SK-N-MC (cell line): Measurements from ENCODE around the gene DGKB.

Experiments used
- DNase-seq: peaks from one replicate; pipeline ENCODE4 v3.0.0-alpha.2; 2011; ENCODE audit warnings: low read depth, low spot score
- H3K27ac ChIP-seq: fragments of 200-600 bp; sonication (generic); 2 replicates; pipeline ENCODE4 v1.5.1; 2016; ENCODE audit warnings: mixed run types
- H3K36me3 ChIP-seq: fragments of 200-600 bp; sonication (generic); 2 replicates; pipeline ENCODE4 v1.6.1; 2017; ENCODE audit warnings: antibody characterized with exemption, low read length, mixed read lengths; ENCODE audit not compliant: insufficient read depth
- H3K4me3 ChIP-seq: fragments of 200-600 bp; sonication (generic); 2 replicates; pipeline ENCODE4 v1.5.1; 2016
- H3K9ac ChIP-seq: fragments of 200-600 bp; sonication (generic); 2 replicates; pipeline ENCODE4 v1.8.0; 2017; ENCODE audit warnings: mixed run types, mixed read lengths; ENCODE audit not compliant: insufficient read length
- H3K9me3 ChIP-seq: fragments of 200-600 bp; sonication (generic); 2 replicates; pipeline ENCODE4 v1.6.1; 2017; ENCODE audit warnings: low read depth, mild to moderate bottlenecking, antibody characterized with exemption, low read length, moderate library complexity, mixed read lengths
- EZH2 ChIP-seq: fragments of 200-600 bp; sonication (generic); IDR thresholded peaks from one replicate; pipeline ENCODE4 v1.6.1; 2017; ENCODE audit warnings: antibody characterized with exemption
- FOXP2 ChIP-seq: optimal IDR thresholded peaks from 2 replicates; pipeline ENCODE3; 2011; ENCODE audit warnings: mild to moderate bottlenecking, moderate library complexity; ENCODE audit not compliant: insufficient read depth; ENCODE audit errors: extremely low read length, control extremely low read depth
- POLR2AphosphoS5 ChIP-seq: IDR thresholded peaks from 2 replicates; pipeline ENCODE4 v1.6.1; 2012; ENCODE audit warnings: mild to moderate bottlenecking, low read depth, low read length, borderline replicate concordance

The DGKB gene

DNA sequence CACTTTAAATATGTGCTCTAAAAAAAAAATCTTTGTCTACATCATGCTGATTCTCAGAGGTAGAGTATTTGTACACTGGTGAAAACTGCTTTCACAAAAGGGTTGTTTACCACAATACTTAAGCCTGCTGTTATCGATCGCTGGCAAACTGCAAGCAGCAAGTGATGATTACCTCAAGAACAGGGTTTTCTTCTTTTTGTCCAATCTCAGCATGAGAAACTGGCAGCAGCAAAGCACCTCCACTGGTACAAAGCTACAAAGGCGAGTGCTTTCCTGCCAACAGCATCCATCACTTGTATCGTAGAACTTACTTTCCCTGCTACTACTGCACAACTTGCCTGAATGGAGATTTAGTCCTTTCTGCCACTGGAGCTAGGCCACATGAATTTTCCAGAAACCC is 276.5 kb downstream of the DGKB start:
- H3K36me3 ChIP-seq: no peaks in the 10 kb centered on the region
- H3K4me3 ChIP-seq: no peak overlapping the region
- no peak overlapping the region for H3K27ac ChIP-seq
- DNase-seq: no peak
- no peak overlapping the region for H3K9ac ChIP-seq
- TF ChIP-seq EZH2 (no peak), FOXP2 (no peak), POLR2AphosphoS5 (no peak)
- H3K9me3 ChIP-seq: no peaks in the 10 kb centered on the region

DNA sequence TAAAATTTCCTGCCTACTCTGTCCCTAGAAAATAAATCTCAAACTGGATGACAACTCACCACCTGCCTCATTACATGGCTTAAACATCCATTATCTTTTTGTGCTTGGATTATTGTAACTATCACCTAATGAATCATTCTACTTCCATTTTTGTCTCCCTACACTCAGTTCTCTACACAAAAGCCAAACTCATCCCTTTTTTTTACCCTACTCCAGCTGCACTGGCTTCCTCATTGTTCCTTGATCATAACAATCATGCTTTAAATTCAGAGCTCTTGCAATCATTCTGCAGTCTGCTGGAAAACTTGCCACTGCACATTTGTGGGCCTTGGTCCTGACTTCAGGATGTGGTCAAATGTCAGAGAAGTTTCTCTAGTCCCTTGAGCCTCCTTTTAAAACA is 280.0 kb downstream of the DGKB start:
- Histone ChIP-seq H3K4me3 (no peak overlapping the region), H3K9me3 (no peaks in the 10 kb centered on the region), H3K27ac (no peak overlapping the region), H3K9ac (no peak overlapping the region), H3K36me3 (no peaks in the 10 kb centered on the region)
- TF ChIP-seq EZH2 (no peak), POLR2AphosphoS5 (no peak), FOXP2 (no peak)
- no peak for DNase-seq

DNA sequence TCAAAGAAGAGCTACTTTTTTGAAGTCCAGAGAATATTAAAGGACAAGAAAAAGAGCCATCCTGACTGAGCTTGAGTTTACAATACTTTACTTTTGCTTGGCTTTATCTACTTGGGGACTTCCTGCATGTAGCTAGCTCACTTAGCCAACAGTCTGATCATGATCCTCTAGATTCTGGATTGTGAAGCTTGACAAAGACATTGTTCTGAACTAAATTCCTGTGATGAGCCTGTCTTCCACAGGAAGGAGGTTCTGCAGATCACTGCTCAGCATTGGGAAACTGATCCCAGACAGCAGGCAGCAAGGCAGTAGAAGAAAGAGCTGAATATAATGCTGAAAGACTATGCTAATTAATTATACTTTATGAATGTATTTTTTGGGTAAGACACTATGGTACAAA is 296.4 kb downstream of the DGKB start:
- no peaks in the 10 kb centered on the region for H3K9me3 ChIP-seq
- no peak overlapping the region for H3K9ac ChIP-seq
- H3K27ac ChIP-seq: no peak overlapping the region; the same call in 1 of the 2 replicates
- no peak overlapping the region for H3K4me3 ChIP-seq
- peak; percentile 22 for DNase-seq
- H3K36me3 ChIP-seq: no peaks in the 10 kb centered on the region
- no peak for TF ChIP-seq EZH2
- TF ChIP-seq FOXP2: no peak
- no peak for TF ChIP-seq POLR2AphosphoS5

DNA sequence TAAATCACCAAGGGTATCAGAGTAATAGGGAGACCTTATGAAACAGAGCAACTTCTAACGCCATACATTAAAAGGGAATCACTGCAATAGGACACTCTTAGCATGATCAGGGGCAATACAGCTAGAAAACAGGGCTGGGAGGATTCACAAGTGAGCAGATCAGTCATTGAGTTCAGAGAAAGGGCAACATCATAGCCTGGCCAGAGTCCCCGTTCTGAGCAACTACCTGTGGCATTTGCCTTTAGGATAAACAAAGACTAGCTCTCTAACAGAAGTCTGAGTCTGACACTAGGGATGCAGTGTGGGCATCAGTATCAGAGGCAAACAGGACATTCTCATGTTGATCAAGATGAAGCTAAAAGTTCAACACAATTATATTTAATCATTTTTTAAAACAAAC is 297.9 kb downstream of the DGKB start:
- H3K36me3 ChIP-seq: no peaks in the 10 kb centered on the region
- DNase-seq: no peak
- no peak overlapping the region for H3K4me3 ChIP-seq
- no peaks in the 10 kb centered on the region for H3K9me3 ChIP-seq
- no peak overlapping the region for H3K27ac ChIP-seq
- no peak overlapping the region for H3K9ac ChIP-seq
- TF ChIP-seq EZH2 (no peak), FOXP2 (no peak), POLR2AphosphoS5 (no peak)

GRCh38 chr7:14602851-14603250 is 299.7 kb downstream of the DGKB start:
- DNase-seq: no peak
- Histone ChIP-seq H3K9me3 (no peaks in the 10 kb centered on the region), H3K4me3 (no peak overlapping the region), H3K9ac (no peak overlapping the region), H3K36me3 (no peaks in the 10 kb centered on the region), H3K27ac (no peak overlapping the region)
- TF ChIP-seq FOXP2 (no peak), EZH2 (no peak), POLR2AphosphoS5 (no peak)

DNA sequence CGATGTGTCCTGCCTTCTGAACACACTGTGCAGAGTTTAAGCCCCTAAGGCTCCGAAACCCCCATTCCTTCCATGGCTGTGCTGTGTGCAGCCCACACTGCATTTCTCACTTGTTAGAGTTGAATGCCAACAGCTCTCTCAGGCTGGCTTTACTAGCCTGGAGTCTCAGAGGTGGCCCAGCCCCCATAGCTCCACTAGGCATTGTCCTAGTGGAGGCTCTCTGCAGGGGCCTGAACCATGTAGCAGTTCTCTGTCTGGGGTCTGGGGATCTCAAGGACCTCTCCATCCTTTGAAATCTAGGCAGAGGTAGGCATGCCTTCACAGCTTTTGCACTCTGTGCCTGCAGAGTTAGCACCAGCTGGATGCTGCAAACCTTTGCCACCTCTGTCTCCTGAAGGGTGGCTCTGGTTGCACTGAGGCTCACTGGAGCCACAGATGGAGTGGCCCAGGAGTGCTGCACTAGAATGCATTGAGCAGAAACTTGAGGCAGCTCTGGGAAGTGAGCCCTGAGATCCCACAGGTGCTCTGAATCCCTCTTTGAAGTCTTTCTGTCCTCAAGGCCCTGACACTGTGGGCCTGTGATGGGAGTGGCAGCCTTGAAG is 301.7 kb downstream of the DGKB start:
- Histone ChIP-seq H3K9me3 (no peaks in the 10 kb centered on the region), H3K36me3 (no peaks in the 10 kb centered on the region), H3K27ac (no peak overlapping the region), H3K9ac (no peak overlapping the region), H3K4me3 (no peak overlapping the region)
- TF ChIP-seq POLR2AphosphoS5: no peak
- no peak for TF ChIP-seq FOXP2
- TF ChIP-seq EZH2: no peak
- no peak for DNase-seq

GRCh38 chr7:14598978-14599377 is 303.6 kb downstream of the DGKB start:
- Histone ChIP-seq H3K9ac (no peak overlapping the region), H3K4me3 (no peak overlapping the region), H3K9me3 (no peaks in the 10 kb centered on the region), H3K27ac (no peak overlapping the region), H3K36me3 (no peaks in the 10 kb centered on the region)
- no peak for DNase-seq
- no peak for TF ChIP-seq POLR2AphosphoS5
- no peak for TF ChIP-seq EZH2
- TF ChIP-seq FOXP2: no peak

DNA sequence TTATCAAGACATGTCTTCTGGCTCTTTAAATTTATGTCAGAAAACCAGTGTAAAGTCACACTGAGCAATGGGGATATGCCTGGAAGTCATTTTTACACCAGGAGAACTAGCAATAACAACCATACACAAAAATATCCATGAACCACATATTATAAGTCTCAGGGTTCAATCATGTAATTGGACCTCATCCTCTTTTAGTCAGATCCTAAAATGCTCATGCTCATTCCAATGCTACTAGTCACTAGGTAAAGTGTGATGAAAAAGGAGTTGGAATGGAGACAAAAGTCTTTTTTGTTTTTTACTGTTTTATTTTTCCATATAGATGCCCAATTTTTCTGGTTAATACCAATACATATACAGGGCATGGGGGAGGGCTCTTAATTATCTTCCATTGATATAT is 306.1 kb downstream of the DGKB start:
- no peak for DNase-seq
- no peak overlapping the region for H3K4me3 ChIP-seq
- H3K9me3 ChIP-seq: no peaks in the 10 kb centered on the region
- no peak for TF ChIP-seq FOXP2
- TF ChIP-seq EZH2: no peak
- no peak for TF ChIP-seq POLR2AphosphoS5
- H3K9ac ChIP-seq: no peak overlapping the region
- no peaks in the 10 kb centered on the region for H3K36me3 ChIP-seq
- no peak overlapping the region for H3K27ac ChIP-seq

GRCh38 chr7:14590206-14590605 is 312.3 kb downstream of the DGKB start:
- no peak for TF ChIP-seq EZH2
- no peak for TF ChIP-seq FOXP2
- no peak for TF ChIP-seq POLR2AphosphoS5
- H3K9ac ChIP-seq: no peak overlapping the region
- no peaks in the 10 kb centered on the region for H3K36me3 ChIP-seq
- H3K9me3 ChIP-seq: no peaks in the 10 kb centered on the region
- no peak overlapping the region for H3K27ac ChIP-seq
- H3K4me3 ChIP-seq: no peak overlapping the region
- no peak for DNase-seq
